ENCODE results near the gene NXPE3.
"Not testable (repeated sequence)": the region's sequence is repeated elsewhere in the genome, so short reads cannot be mapped to it uniquely, and the experiment has no call there.

NXPE3 gene

GRCh38 chr3:101732240-101732641 lies 46.8 kb upstream of the NXPE3 start:
- Histone ChIP-seq H3K4me3 (replicated peaks; ENCODE audit: insufficient read depth, low read length) (no peak overlapping the region), H3K27me3 (ENCODE audit: insufficient read depth, poor library complexity, severe bottlenecking) (no peaks in the 10 kb centered on the region), H3K27ac (replicated peaks) (no peak overlapping the region)
- TF ChIP-seq SPI1 (IDR thresholded peaks at IDR 0.05; ENCODE audit: borderline replicate concordance, low read depth): no peak
- TF ChIP-seq REST (IDR thresholded peaks at IDR 0.05; ENCODE audit: insufficient replicate concordance, low read depth): no peak
- TF ChIP-seq POLR2AphosphoS5 (IDR thresholded peaks at IDR 0.05; ENCODE audit: low read depth): no peak
- TF ChIP-seq GABPA (IDR thresholded peaks at IDR 0.05; ENCODE audit: low read depth): no peak
- TF ChIP-seq CTCF (IDR thresholded peaks at IDR 0.05; ENCODE audit: insufficient read depth, low read length): no peak
- no peak for DNase-seq (ENCODE audit: low read depth in 1 of 2, low spot score in 1 of 2)

GRCh38 chr3:101735833-101736232 lies 43.2 kb upstream of the NXPE3 start:
- DNase-seq (ENCODE audit: low read depth in 1 of 2, low spot score in 1 of 2): no peak
- TF ChIP-seq POLR2AphosphoS5 (IDR thresholded peaks at IDR 0.05; ENCODE audit: low read depth): no peak
- no peak overlapping the region for H3K27ac ChIP-seq (replicated peaks)
- no peak overlapping the region for H3K4me3 ChIP-seq (replicated peaks; ENCODE audit: insufficient read depth, low read length)
- H3K27me3 ChIP-seq (ENCODE audit: insufficient read depth, poor library complexity, severe bottlenecking): no peaks in the 10 kb centered on the region

GRCh38 chr3:101741914-101742313 lies 37.1 kb upstream of the NXPE3 start:
- DNase-seq (ENCODE audit: low read depth in 1 of 2, low spot score in 1 of 2); H3K27ac ChIP-seq (replicated peaks); H3K27me3 ChIP-seq (ENCODE audit: insufficient read depth, poor library complexity, severe bottlenecking); H3K4me3 ChIP-seq (replicated peaks; ENCODE audit: insufficient read depth, low read length): not testable (repeated sequence)

GRCh38 chr3:101744811-101745210 lies 34.2 kb upstream of the NXPE3 start:
- Histone ChIP-seq H3K27me3 (ENCODE audit: insufficient read depth, poor library complexity, severe bottlenecking) (no peaks in the 10 kb centered on the region), H3K4me3 (replicated peaks; ENCODE audit: insufficient read depth, low read length) (no peak overlapping the region), H3K27ac (replicated peaks) (no peak overlapping the region)
- no peak for TF ChIP-seq CTCF (IDR thresholded peaks at IDR 0.05; ENCODE audit: insufficient read depth, low read length)
- TF ChIP-seq REST (IDR thresholded peaks at IDR 0.05; ENCODE audit: insufficient replicate concordance, low read depth): no peak
- TF ChIP-seq SPI1 (IDR thresholded peaks at IDR 0.05; ENCODE audit: borderline replicate concordance, low read depth): no peak
- TF ChIP-seq POLR2AphosphoS5 (IDR thresholded peaks at IDR 0.05; ENCODE audit: low read depth): no peak
- TF ChIP-seq GABPA (IDR thresholded peaks at IDR 0.05; ENCODE audit: low read depth): no peak
- DNase-seq (ENCODE audit: low read depth in 1 of 2, low spot score in 1 of 2): no peak

- not testable (repeated sequence) for H3K4me3 ChIP-seq (replicated peaks; ENCODE audit: insufficient read depth, low read length); DNase-seq (ENCODE audit: low read depth in 1 of 2, low spot score in 1 of 2); H3K27ac ChIP-seq (replicated peaks)
Observed at GRCh38 chr3:101745934-101746333, 33.1 kb upstream of the NXPE3 start.

GRCh38 chr3:101753386-101754113 lies 25.5 kb upstream of the NXPE3 start:
- H3K27me3 ChIP-seq (ENCODE audit: insufficient read depth, poor library complexity, severe bottlenecking); DNase-seq (ENCODE audit: low read depth in 1 of 2, low spot score in 1 of 2); H3K27ac ChIP-seq (replicated peaks); H3K4me3 ChIP-seq (replicated peaks; ENCODE audit: insufficient read depth, low read length): not testable (repeated sequence)

More at GRCh38 chr3:101745934-101746333, 33.1 kb upstream of the NXPE3 start:
- not testable (repeated sequence) for H3K27me3 ChIP-seq (ENCODE audit: insufficient read depth, poor library complexity, severe bottlenecking)

Measured in HL-60 (cell line).